Body of pancreas (tissue), 4 donors: ENCODE data around the gene CLDN22. TPM values are rescaled to one million over a fixed set of nuclear protein-coding genes. Genes with fewer than 3 reads are reported as not detected.

Source experiments
- ATAC-seq: fragments of 150-250 bp; one replicate; pipeline ENCODE4 v1.9.1; 2016
- DNase-seq, 4 donors: peaks; one replicate each; pipeline ENCODE4 v3.0.0-alpha.2; 2019
- H3K27ac ChIP-seq, 4 donors: fragments of 200-600 bp; sonication (generic); 1 replicate in 3 of 4; 2 replicates in 1 of 4; pipeline versions ENCODE4 v1.5.1 to v1.6.1; 2016 to 2019; ENCODE audit warnings: mild to moderate bottlenecking in 1 of 4, mixed read lengths in 1 of 4, moderate library complexity in 1 of 4
- H3K27me3 ChIP-seq, 2 donors: fragments of 200-600 bp; sonication (generic); one replicate each; pipeline ENCODE4 v1.6.0; 2016; ENCODE audit warnings: mild to moderate bottlenecking in 1 of 2
- H3K36me3 ChIP-seq, 2 donors: fragments of 200-600 bp; sonication (generic); replicated peaks in 1 of 2; 2 replicates each; pipeline ENCODE4 v1.5.1; 2016; ENCODE audit warnings: low read depth in 2 of 2; ENCODE audit not compliant: insufficient read depth in 1 of 2
- H3K4me1 ChIP-seq: fragments of 200-600 bp; sonication (generic); one replicate; pipeline ENCODE4 v1.6.0; 2016
- H3K4me3 ChIP-seq, 2 donors: fragments of 200-600 bp; sonication (generic); 1 replicate in 1 of 2; 2 replicates in 1 of 2; pipeline ENCODE4 v1.5.1; 2016 to 2019
- H3K9me3 ChIP-seq, 3 donors: fragments of 200-600 bp; sonication (generic); 1 replicate in 2 of 3; 2 replicates in 1 of 3; pipeline ENCODE4 v1.5.1; 2016
- POLR2A ChIP-seq, 3 donors: fragments of 450-650 bp; IDR thresholded peaks; one replicate each; pipeline ENCODE4 v1.6.1; 2016; ENCODE audit warnings: antibody characterized with exemption in 3 of 3, mild to moderate bottlenecking in 2 of 3
- WGBS, 2 donors: methylation state at CpG; one replicate each; pipeline ENCODE4 v1.1.5; 2017; 5-methylcytosine and 5-hydroxymethylcytosine counted together
- intact Hi-C: fragments of 100-400 bp; cut with DNase I; formaldehyde crosslinking; loops from one replicate; pipeline ENCODE4 v1.15.1; 2023
- total RNA-seq, 2 donors: library from RNA; depleted of rRNA; stranded (reverse); fragments of >200 nt; gene quantifications; one replicate each; pipeline ENCODE4 v1.1.0, GENCODE V29; 2016
- TF ChIP-seq, protein P1 (sequence below), 7 experiments: fragments of 450-650 bp in 4 of 7; fragments of 200-600 bp in 3 of 7; sonication (generic) in 3 of 7; IDR thresholded peaks; one replicate each; pipeline ENCODE4 v1.5.1; 2016 to 2019; ENCODE audit warnings: antibody characterized with exemption in 7 of 7

Gene CLDN22
- total RNA-seq, 2 donors from 2014 or later: not detected

DNA sequence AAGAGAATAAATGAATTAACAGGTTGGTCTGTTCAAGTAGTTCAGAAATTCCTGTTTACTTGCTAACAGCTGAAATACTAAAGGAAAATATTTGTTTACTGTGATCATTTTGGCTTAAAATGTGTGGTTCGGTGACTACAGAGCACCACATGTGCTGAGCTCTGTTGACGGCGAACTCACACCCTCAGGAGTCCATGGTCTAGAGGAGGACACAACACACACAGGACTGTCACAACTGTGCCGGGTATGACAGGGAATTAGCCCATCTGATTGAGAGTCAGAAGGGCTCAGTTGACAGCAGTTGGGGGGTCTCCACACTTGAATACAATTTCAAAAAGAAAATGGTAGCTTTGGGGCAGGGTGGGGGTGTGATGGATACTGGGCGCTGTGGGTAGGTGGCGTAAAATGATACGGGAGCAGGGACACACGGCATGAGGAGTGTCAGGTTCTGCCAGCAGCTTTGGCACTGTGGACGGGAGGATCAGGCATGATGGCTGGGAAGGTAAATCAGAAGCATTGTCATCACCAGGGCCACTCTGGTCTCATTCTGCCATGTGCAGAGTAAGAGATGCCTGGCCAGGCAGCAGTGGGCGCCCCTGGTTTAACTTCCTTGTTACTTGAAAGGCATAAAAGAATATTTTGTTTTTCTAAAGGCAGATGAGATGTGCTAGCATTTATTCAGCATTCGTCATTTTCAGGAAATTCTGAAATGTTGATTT lies 33.3 kb downstream of the CLDN22 start:
- H3K9me3 ChIP-seq: no peaks in the 10 kb centered on the region
- ATAC-seq: no peak
- no peak for DNase-seq
- intact Hi-C loops: no loop called here
- no peak overlapping the region for H3K27ac ChIP-seq
- H3K4me3 ChIP-seq: no peak overlapping the region
- no peaks in the 10 kb centered on the region for H3K27me3 ChIP-seq
- 90 to 95% methylated on average over 11 of the region's 11 CpGs for WGBS, 2 donors
- peaks cover 2% of the 10 kb centered on the region for H3K4me1 ChIP-seq
- peaks cover 0 to 14% of the 10 kb centered on the region in 2 donors for H3K36me3 ChIP-seq
- TF ChIP-seq, protein P1, sequence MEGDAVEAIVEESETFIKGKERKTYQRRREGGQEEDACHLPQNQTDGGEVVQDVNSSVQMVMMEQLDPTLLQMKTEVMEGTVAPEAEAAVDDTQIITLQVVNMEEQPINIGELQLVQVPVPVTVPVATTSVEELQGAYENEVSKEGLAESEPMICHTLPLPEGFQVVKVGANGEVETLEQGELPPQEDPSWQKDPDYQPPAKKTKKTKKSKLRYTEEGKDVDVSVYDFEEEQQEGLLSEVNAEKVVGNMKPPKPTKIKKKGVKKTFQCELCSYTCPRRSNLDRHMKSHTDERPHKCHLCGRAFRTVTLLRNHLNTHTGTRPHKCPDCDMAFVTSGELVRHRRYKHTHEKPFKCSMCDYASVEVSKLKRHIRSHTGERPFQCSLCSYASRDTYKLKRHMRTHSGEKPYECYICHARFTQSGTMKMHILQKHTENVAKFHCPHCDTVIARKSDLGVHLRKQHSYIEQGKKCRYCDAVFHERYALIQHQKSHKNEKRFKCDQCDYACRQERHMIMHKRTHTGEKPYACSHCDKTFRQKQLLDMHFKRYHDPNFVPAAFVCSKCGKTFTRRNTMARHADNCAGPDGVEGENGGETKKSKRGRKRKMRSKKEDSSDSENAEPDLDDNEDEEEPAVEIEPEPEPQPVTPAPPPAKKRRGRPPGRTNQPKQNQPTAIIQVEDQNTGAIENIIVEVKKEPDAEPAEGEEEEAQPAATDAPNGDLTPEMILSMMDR (IDR thresholded peaks at IDR 0.05): no peak
- no peak for TF ChIP-seq POLR2A (IDR thresholded peaks at IDR 0.05)

DNA sequence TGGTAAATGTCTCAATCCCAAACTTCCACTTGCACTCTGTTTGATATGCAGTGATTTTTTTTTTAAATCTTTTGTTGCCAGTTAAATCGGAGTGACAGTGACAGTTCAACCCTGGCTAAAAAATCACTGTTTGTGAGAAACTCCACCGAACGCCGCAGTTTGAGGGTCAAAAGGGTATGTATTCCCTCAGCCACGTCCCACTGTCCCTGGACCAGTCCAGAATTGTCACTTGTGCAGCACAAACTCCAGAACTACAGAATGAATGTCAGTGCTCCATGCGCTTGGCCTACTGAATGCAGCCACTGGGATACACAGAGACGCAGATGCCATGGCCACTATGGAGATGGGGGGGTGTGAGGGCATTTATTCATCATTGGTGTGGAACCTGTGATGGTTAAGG lies 34.2 kb downstream of the CLDN22 start:
- WGBS, 2 donors: 85 to 91% methylated on average over 7 of the region's 7 CpGs
- ATAC-seq: no peak

DNA sequence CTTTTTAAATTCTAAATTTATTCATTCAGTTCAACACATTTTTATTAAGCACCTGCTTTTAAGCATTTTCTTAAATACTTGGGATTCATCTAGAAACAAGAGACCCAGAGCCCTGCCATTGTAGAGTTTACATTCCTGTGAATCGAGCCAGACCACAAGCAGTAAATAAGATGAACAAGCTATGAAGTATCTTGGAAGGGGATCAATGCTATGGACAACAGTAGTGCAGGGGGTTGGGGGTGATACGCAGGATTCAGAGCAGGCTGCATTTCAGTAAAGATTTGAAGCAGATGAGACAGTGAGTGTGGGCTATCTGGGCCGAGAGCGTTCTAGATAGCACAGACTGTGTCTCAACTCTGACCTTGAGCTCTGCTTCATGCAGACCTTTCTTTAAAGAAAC lies 35.1 kb downstream of the CLDN22 start:
- no peak for DNase-seq
- Histone ChIP-seq H3K27ac (no peak overlapping the region), H3K36me3 (peaks cover 0 to 12% of the 10 kb centered on the region in 2 donors), H3K9me3 (no peaks in the 10 kb centered on the region), H3K4me3 (no peak overlapping the region), H3K27me3 (no peaks in the 10 kb centered on the region), H3K4me1 (peaks cover 5% of the 10 kb centered on the region)
- ATAC-seq: no peak
- intact Hi-C loops: no loop called here
- TF ChIP-seq, protein P1 (IDR thresholded peaks at IDR 0.05): no peak
- TF ChIP-seq POLR2A (IDR thresholded peaks at IDR 0.05): no peak
- WGBS, 2 donors: 67 to 77% methylated on average over 4 of the region's 4 CpGs

More for the DNA sequence above, 34.2 kb downstream of the CLDN22 start:
- DNase-seq: no peak
- TF ChIP-seq, protein P1 (IDR thresholded peaks at IDR 0.05): no peak
- no peak for TF ChIP-seq POLR2A (IDR thresholded peaks at IDR 0.05)
- no peak overlapping the region for H3K27ac ChIP-seq
- H3K36me3 ChIP-seq: peaks cover 0 to 13% of the 10 kb centered on the region in 2 donors
- peaks cover 5% of the 10 kb centered on the region for H3K4me1 ChIP-seq
- H3K4me3 ChIP-seq: no peak overlapping the region
- intact Hi-C loops: no loop called here
- no peaks in the 10 kb centered on the region for H3K9me3 ChIP-seq
- no peaks in the 10 kb centered on the region for H3K27me3 ChIP-seq

DNA sequence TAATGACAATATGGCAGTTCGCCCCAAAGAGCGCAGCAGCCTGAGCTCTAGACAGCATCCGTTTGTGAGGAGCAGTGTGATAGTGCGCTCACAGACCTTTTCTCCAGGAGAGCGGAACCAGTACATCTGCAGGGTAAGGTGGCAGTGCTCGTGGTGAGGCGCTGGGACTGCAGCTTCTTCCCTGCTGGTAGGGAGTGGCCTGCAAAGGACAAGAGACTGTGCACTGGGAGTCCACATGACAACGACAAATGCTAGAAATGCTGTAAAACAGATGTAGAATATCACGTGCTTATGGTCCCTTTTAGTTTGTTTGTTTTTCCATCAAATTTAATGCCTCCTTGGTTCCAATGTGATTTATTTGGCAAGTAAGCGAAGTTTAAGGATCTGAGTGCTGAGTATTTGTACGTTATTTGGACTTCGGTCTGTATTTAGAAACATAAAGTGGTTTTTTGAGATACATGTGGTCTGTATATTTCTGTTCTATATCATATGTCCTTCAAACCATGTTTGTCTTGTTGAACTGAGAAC lies 35.8 kb downstream of the CLDN22 start:
- Histone ChIP-seq H3K4me3 (no peak overlapping the region), H3K9me3 (no peaks in the 10 kb centered on the region), H3K4me1 (peaks cover 5% of the 10 kb centered on the region), H3K27ac (no peak overlapping the region), H3K27me3 (no peaks in the 10 kb centered on the region), H3K36me3 (peaks cover 0 to 11% of the 10 kb centered on the region in 2 donors)
- DNase-seq (peak in 2 of 4 donors; percentile 12 to 14), ATAC-seq (no peak)
- TF ChIP-seq, protein P1 (IDR thresholded peaks at IDR 0.05): no peak
- no peak for TF ChIP-seq POLR2A (IDR thresholded peaks at IDR 0.05)
- intact Hi-C loops: no loop called here
- WGBS, 2 donors: 82 to 85% methylated on average over 12 of the region's 12 CpGs

DNA sequence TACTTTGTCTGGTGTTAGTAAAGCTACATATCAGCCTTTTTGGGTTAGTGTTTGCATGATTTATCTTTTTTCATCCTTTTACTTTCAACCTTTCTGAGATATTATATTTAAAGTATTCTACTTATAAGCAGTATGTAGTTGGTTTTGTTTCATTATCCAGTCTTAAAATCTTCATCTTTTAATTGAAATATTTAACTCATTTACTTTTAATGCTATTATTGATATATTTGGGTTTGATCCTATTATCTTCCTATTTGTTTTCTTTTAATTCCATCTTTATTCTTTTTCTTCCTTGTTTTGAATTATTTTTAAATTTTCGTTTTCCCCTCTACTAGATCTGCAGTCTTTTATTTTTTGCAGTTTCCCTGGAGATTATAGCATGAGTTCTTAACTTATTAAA lies 44.0 kb downstream of the CLDN22 start:
- Histone ChIP-seq H3K4me3 (no peak overlapping the region), H3K9me3 (no peaks in the 10 kb centered on the region), H3K4me1 (no peaks in the 10 kb centered on the region), H3K27me3 (no peaks in the 10 kb centered on the region), H3K27ac (no peak overlapping the region), H3K36me3 (peaks cover 6 to 18% of the 10 kb centered on the region in 2 donors)
- ATAC-seq: no peak
- 0 to 87% methylated on average over 1 of the region's 1 CpG for WGBS, 2 donors
- TF ChIP-seq, protein P1 (IDR thresholded peaks at IDR 0.05): no peak
- TF ChIP-seq POLR2A (IDR thresholded peaks at IDR 0.05): no peak
- intact Hi-C loops: no loop called here
- DNase-seq: no peak
